Suprapubic skin (tissue), 4 donors: Measurements from ENCODE around the gene CDKN2B-AS1. TPM values are rescaled to one million over a fixed set of nuclear protein-coding genes. Genes with fewer than 3 reads are reported as not detected.

Experiments used
- DNase-seq, 2 donors: peaks; one replicate each; pipeline ENCODE4 v3.0.0-alpha.2; 2019; ENCODE audit warnings: low spot score in 2 of 2
- H3K27ac ChIP-seq: fragments of 200-600 bp; sonication (generic); one replicate; pipeline ENCODE4 v1.5.1; 2019
- H3K27me3 ChIP-seq: fragments of 200-600 bp; sonication (generic); one replicate; pipeline ENCODE4 v1.5.1; 2019
- H3K36me3 ChIP-seq: fragments of 200-600 bp; sonication (generic); one replicate; pipeline ENCODE4 v1.5.1; 2019
- H3K4me1 ChIP-seq: fragments of 200-600 bp; sonication (generic); one replicate; pipeline ENCODE4 v1.5.1; 2019
- H3K4me3 ChIP-seq: fragments of 200-600 bp; sonication (generic); one replicate; pipeline ENCODE4 v1.5.1; 2019; ENCODE audit warnings: mild to moderate bottlenecking
- H3K9me3 ChIP-seq: fragments of 200-600 bp; sonication (generic); one replicate; pipeline ENCODE4 v1.5.1; 2019
- CTCF ChIP-seq, 2 donors: fragments of 200-600 bp in 1 of 2; fragments of 450-650 bp in 1 of 2; sonication (generic) in 1 of 2; IDR thresholded peaks; one replicate each; pipeline ENCODE4 v1.5.1; 2016 to 2019; ENCODE audit warnings: antibody characterized with exemption in 2 of 2, mild to moderate bottlenecking in 1 of 2, moderate library complexity in 1 of 2
- EP300 ChIP-seq: sonication (generic); formaldehyde crosslinking; IDR thresholded peaks from one replicate; pipeline ENCODE4 v1.6.1; 2017; ENCODE audit warnings: antibody characterized with exemption
- POLR2A ChIP-seq, 2 donors: fragments of 450-650 bp; IDR thresholded peaks; one replicate each; pipeline ENCODE4 v1.6.1; 2017; ENCODE audit warnings: antibody characterized with exemption in 2 of 2, mild to moderate bottlenecking in 2 of 2, moderate library complexity in 2 of 2
- POLR2AphosphoS5 ChIP-seq, 3 donors: sonication (generic); formaldehyde crosslinking; IDR thresholded peaks; one replicate each; pipeline ENCODE4 v1.6.1; 2017; ENCODE audit warnings: antibody characterized with exemption in 3 of 3
- WGBS: methylation state at CpG from one replicate; pipeline ENCODE4 v1.1.5; 2018; 5-methylcytosine and 5-hydroxymethylcytosine counted together
- total RNA-seq, 4 donors: library from RNA; depleted of rRNA; stranded (reverse); fragments of >200 nt; gene quantifications; one replicate each; pipeline ENCODE4 v1.1.0, GENCODE V29; 2016

CDKN2B-AS1 gene
- total RNA-seq, 4 donors from 2014 or later = 0.59 TPM; not detected in 3

- Histone ChIP-seq H3K36me3 (no peaks in the 10 kb centered on the region), H3K9me3 (no peaks in the 10 kb centered on the region), H3K27me3 (no peaks in the 10 kb centered on the region), H3K4me3 (no peak overlapping the region), H3K4me1 (peaks cover 15% of the 10 kb centered on the region), H3K27ac (peak overlapping the region; percentile 75)
- no peak for DNase-seq
- TF ChIP-seq CTCF (IDR thresholded peaks at IDR 0.05) (no peak), POLR2AphosphoS5 (IDR thresholded peaks at IDR 0.05) (no peak), POLR2A (IDR thresholded peaks at IDR 0.05) (no peak)
- WGBS = 55% methylated on average over 1 of the region's 1 CpG
Observed at GRCh38 chr9:22097707-22098106, 103.1 kb downstream of the CDKN2B-AS1 start.

GRCh38 chr9:22098643-22099332, 104.2 kb downstream of the CDKN2B-AS1 start:
- no peak for TF ChIP-seq POLR2A (IDR thresholded peaks at IDR 0.05)
- no peak for TF ChIP-seq EP300
- peak in 1 of 3 donors; percentile 12 for TF ChIP-seq POLR2AphosphoS5 (IDR thresholded peaks at IDR 0.05)
- TF ChIP-seq CTCF (IDR thresholded peaks at IDR 0.05) = no peak
- no peak overlapping the region for H3K4me3 ChIP-seq

GRCh38 chr9:22100626-22101025, 106.0 kb downstream of the CDKN2B-AS1 start:
- Histone ChIP-seq H3K4me3 (no peak overlapping the region), H3K9me3 (no peaks in the 10 kb centered on the region), H3K27me3 (no peaks in the 10 kb centered on the region), H3K4me1 (peaks cover 25% of the 10 kb centered on the region), H3K36me3 (no peaks in the 10 kb centered on the region), H3K27ac (no peak overlapping the region)
- 83% methylated on average over 2 of the region's 2 CpGs for WGBS
- TF ChIP-seq EP300 (no peak), POLR2A (IDR thresholded peaks at IDR 0.05) (no peak), CTCF (IDR thresholded peaks at IDR 0.05) (no peak), POLR2AphosphoS5 (IDR thresholded peaks at IDR 0.05) (no peak)
- no peak for DNase-seq

More at GRCh38 chr9:22098643-22099332, 104.2 kb downstream of the CDKN2B-AS1 start:
- Histone ChIP-seq H3K4me1 (peaks cover 21% of the 10 kb centered on the region), H3K27me3 (no peaks in the 10 kb centered on the region), H3K9me3 (no peaks in the 10 kb centered on the region), H3K36me3 (no peaks in the 10 kb centered on the region), H3K27ac (peak overlapping the region; percentile 75)
- DNase-seq = no peak
- 76% methylated on average over 3 of the region's 3 CpGs for WGBS

- H3K27ac ChIP-seq = no peak overlapping the region
- 90% methylated on average over 4 of the region's 4 CpGs for WGBS
- peaks cover 24% of the 10 kb centered on the region for H3K4me1 ChIP-seq
- H3K9me3 ChIP-seq = no peaks in the 10 kb centered on the region
- H3K36me3 ChIP-seq = no peaks in the 10 kb centered on the region
- no peak overlapping the region for H3K4me3 ChIP-seq
- DNase-seq = no peak
- H3K27me3 ChIP-seq = no peaks in the 10 kb centered on the region
- TF ChIP-seq CTCF (IDR thresholded peaks at IDR 0.05) (no peak), POLR2A (IDR thresholded peaks at IDR 0.05) (no peak), EP300 (no peak), POLR2AphosphoS5 (IDR thresholded peaks at IDR 0.05) (no peak)
Observed at GRCh38 chr9:22102146-22103053, 107.8 kb downstream of the CDKN2B-AS1 start.
